K562 (cell line): Measurements from ENCODE around the gene HEATR1. TPM values are rescaled to one million over a fixed set of nuclear protein-coding genes. Genes with fewer than 3 reads are reported as not detected.
A peak's percentile ranks its signal among the peaks of the same experiment; 100 is the strongest.

Experiments
- BCOR ChIP-seq: fragments of 450-650 bp; IDR thresholded peaks from 2 replicates; pipeline ENCODE4 v1.6.1; 2016
- FIP1L1 ChIP-seq: fragments of 200-400 bp; formaldehyde crosslinking; IDR thresholded peaks from 2 replicates; pipeline ENCODE4 v1.6.1; 2018; ENCODE audit warnings: mild to moderate bottlenecking, low read depth, low read length; ENCODE audit not compliant: poor library complexity, severe bottlenecking
- FOXA1 ChIP-seq: fragments of 450-650 bp; IDR thresholded peaks from 2 replicates; pipeline ENCODE4 v1.6.1; 2016; ENCODE audit warnings: mild to moderate bottlenecking, borderline replicate concordance
- FOXA3 ChIP-seq, 2 experiments: fragments of 450-650 bp in 1 of 2; sonication (generic) in 1 of 2; formaldehyde crosslinking; IDR thresholded peaks in 1 of 2; conservative IDR thresholded peaks in 1 of 2; 2 replicates each; pipeline versions ENCODE4 v1.4.0 to v1.8.0; 2020 to 2022; ENCODE audit warnings: mild to moderate bottlenecking in 2 of 2, missing genetic modification reagents in 1 of 2
- FOXP1 ChIP-seq: sonication (generic); formaldehyde crosslinking; IDR thresholded peaks from 2 replicates; pipeline ENCODE4 v1.8.0; 2022; ENCODE audit warnings: mild to moderate bottlenecking, missing genetic modification reagents
- KDM1A ChIP-seq, 2 experiments: fragments of 450-650 bp; IDR thresholded peaks; 2 replicates each; pipeline ENCODE4 v1.6.1; 2016; ENCODE audit warnings: mild to moderate bottlenecking in 2 of 2
- MEIS2 ChIP-seq: fragments of 450-650 bp; IDR thresholded peaks from 2 replicates; pipeline ENCODE4 v1.6.1; 2014; ENCODE audit warnings: mild to moderate bottlenecking; ENCODE audit not compliant: partially characterized antibody
- NUFIP1 ChIP-seq: fragments of 450-650 bp; IDR thresholded peaks from 2 replicates; pipeline ENCODE4 v1.6.1; 2018; ENCODE audit not compliant: partially characterized antibody
- PHTF2 ChIP-seq: fragments of 250-450 bp; sonication (Bioruptor Pico); IDR thresholded peaks from 2 replicates; pipeline ENCODE4 v1.5.0; 2021; ENCODE audit warnings: mild to moderate bottlenecking
- STAT5A ChIP-seq: IDR thresholded peaks from 2 replicates; pipeline ENCODE4 v1.6.1; 2012; ENCODE audit warnings: low read length, inconsistent platforms, borderline replicate concordance
- TRIM24 ChIP-seq, 2 experiments: fragments of 450-650 bp; IDR thresholded peaks; 2 replicates each; pipeline ENCODE4 v1.6.1; 2016
- TRIM25 ChIP-seq: fragments of 450-650 bp; IDR thresholded peaks from 2 replicates; pipeline ENCODE4 v1.7.0; 2016; ENCODE audit warnings: borderline replicate concordance
- ZNF165 ChIP-seq: fragments of 250-450 bp; sonication (Bioruptor Pico); IDR thresholded peaks from 2 replicates; pipeline ENCODE4 v1.4.0; 2020; ENCODE audit warnings: borderline replicate concordance
- polyA plus RNA-seq, 8 experiments: library from polyadenylated mRNA; depleted of rRNA in 4 of 8; stranded (reverse) in 5 of 8; unstranded in 3 of 8; fragments of >200 nt; fragmentation: Nextera tagmentation in 2 of 8; fragmentation: Illumina TruSeq in 1 of 8; extraction: Ambion mirVana in 2 of 8; extraction: Trizol in 1 of 8; gene quantifications; 2 replicates each; pipeline versions ENCODE4 v1.2.1 to v1.2.3, GENCODE V29; 2011 to 2014; ENCODE audit warnings: inconsistent platforms in 1 of 8, missing spikeins in 1 of 8
- total RNA-seq, 7 experiments: library from RNA; depleted of rRNA in 6 of 7; stranded (reverse); fragments of >200 nt in 6 of 7; fragmentation: Illumina TruSeq in 2 of 7; extraction: Trizol in 2 of 7; gene quantifications; 2 replicates each; pipeline versions ENCODE4 v1.2.1 to v1.2.3, GENCODE V29; 2011 to 2021; ENCODE audit warnings: low replicate concordance in 1 of 7
- TF ChIP-seq, protein P1 (sequence below): sonication (generic); formaldehyde crosslinking; IDR thresholded peaks from 2 replicates; pipeline ENCODE4 v1.5.0; 2020; ENCODE audit warnings: missing genetic modification reagents

Gene HEATR1
- total and polyA plus RNA-seq, 9 of the 15 experiments (the other 6 are each of a cell fraction or from before 2014, with no cell fraction given): 28.3 to 108 (median 50.9) TPM

GRCh38 chr1:236509647-236510401 is 94.5 kb downstream of the HEATR1 start (continued):
- TF ChIP-seq FIP1L1 (no peak), FOXP1 (CRISPR knock-in tag) (no peak), BCOR (no peak), TRIM25 (no peak), STAT5A (0 out of 2 replicates have a peak, but pooled peaks have one; percentile 38), KDM1A (IDR thresholded peaks at IDR 0.05) (peak in 1 of 2 experiments; percentile 48; a peak in 1 of 4 replicates), PHTF2 (no peak), FOXA1 (peak; percentile 58), MEIS2 (peak; percentile 78), ZNF165 (CRISPR knock-in tag) (no peak), NUFIP1 (no peak), TRIM24 (IDR thresholded peaks at IDR 0.05) (0 out of 4 replicates have a peak, but pooled peaks of 1 of the 2 experiments have one; percentile 18), FOXA3 (CRISPR knock-in tag; conservative IDR thresholded peaks at IDR 0.05 in 1 of 2, IDR thresholded peaks at IDR 0.05 in 1 of 2) (peak; percentile 93 to 99)
- TF ChIP-seq, protein P1, sequence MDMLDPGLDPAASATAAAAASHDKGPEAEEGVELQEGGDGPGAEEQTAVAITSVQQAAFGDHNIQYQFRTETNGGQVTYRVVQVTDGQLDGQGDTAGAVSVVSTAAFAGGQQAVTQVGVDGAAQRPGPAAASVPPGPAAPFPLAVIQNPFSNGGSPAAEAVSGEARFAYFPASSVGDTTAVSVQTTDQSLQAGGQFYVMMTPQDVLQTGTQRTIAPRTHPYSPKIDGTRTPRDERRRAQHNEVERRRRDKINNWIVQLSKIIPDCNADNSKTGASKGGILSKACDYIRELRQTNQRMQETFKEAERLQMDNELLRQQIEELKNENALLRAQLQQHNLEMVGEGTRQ (CRISPR knock-in tag): no peak
